Ovary (tissue), 9 donors: ENCODE results near the gene RNF214. TPM values are rescaled to one million over a fixed set of nuclear protein-coding genes. Genes with fewer than 3 reads are reported as not detected.
A peak's percentile ranks its signal among the peaks of the same experiment; 100 is the strongest.

ENCODE experiments used
- DNase-seq, 5 donors: peaks; one replicate each; pipeline ENCODE4 v3.0.0-alpha.2; 2019 to 2020
- H3K27ac ChIP-seq, 2 donors: fragments of 200-600 bp; one replicate each; pipeline versions ENCODE4 v1.5.1 to v1.8.0; 2019 to 2022
- H3K27me3 ChIP-seq: fragments of 200-600 bp; one replicate; pipeline ENCODE4 v1.8.0; 2022
- H3K36me3 ChIP-seq: fragments of 200-600 bp; sonication (generic); one replicate; pipeline ENCODE4 v1.5.1; 2019
- H3K4me1 ChIP-seq: one replicate; pipeline ENCODE4 v1.8.1; 2013; ENCODE audit warnings: mild to moderate bottlenecking, moderate library complexity; ENCODE audit not compliant: insufficient read depth
- H3K4me3 ChIP-seq: fragments of 200-600 bp; sonication (generic); one replicate; pipeline ENCODE4 v1.5.1; 2017
- H3K9me3 ChIP-seq, 2 donors: fragments of 200-600 bp in 1 of 2; sonication (generic) in 1 of 2; one replicate each; pipeline versions ENCODE4 v1.5.1 to v1.8.1; 2013 to 2019; ENCODE audit warnings: mild to moderate bottlenecking in 1 of 2, moderate library complexity in 1 of 2
- EP300 ChIP-seq: sonication (generic); formaldehyde crosslinking; IDR thresholded peaks from one replicate; pipeline ENCODE4 v1.6.1; 2017; ENCODE audit warnings: antibody characterized with exemption
- POLR2A ChIP-seq: fragments of 450-650 bp; IDR thresholded peaks from one replicate; pipeline ENCODE4 v1.6.1; 2017; ENCODE audit warnings: antibody characterized with exemption, mild to moderate bottlenecking, moderate library complexity
- WGBS, 3 donors: extraction: QIAGEN DNeasy Blood & Tissue Kit in 1 of 3; methylation state at CpG; one replicate each; pipeline versions ENCODE4 v1.1.5 to v1.1.7; 2013 to 2017; 5-methylcytosine and 5-hydroxymethylcytosine counted together
- intact Hi-C, 4 donors: fragments of 100-400 bp; cut with DNase I; formaldehyde crosslinking; loops; one replicate each; pipeline versions ENCODE4 v1.11.0 to v1.15.1; 2022 to 2023
- polyA plus RNA-seq, 2 donors: library from polyadenylated mRNA; stranded (reverse); fragments of 200-250 nt in 1 of 2; fragments of 350-450 nt in 1 of 2; fragmentation: Illumina TruSeq in 1 of 2; extraction: RNeasy Lipid Tissue Mini Kit (QIAGEN cat#74804) in 1 of 2; gene quantifications; one replicate each; pipeline ENCODE4 v1.2.3, GENCODE V29; 2013 to 2014
- total RNA-seq, 7 donors: library from RNA; depleted of rRNA in 2 of 7; stranded (reverse); fragments of >200 nt in 2 of 7; fragmentation: NEBNext Ultra II Directional in 3 of 7; extraction: Animal tissue kit (Norgen Biotek cat#: 25700) in 3 of 7; gene quantifications; one replicate each; pipeline versions ENCODE4 v1.1.0 to v1.2.4, GENCODE V29; 2016 to 2023
- TF ChIP-seq, protein P1 (sequence below), 3 donors: fragments of 450-650 bp in 2 of 3; fragments of 200-600 bp in 1 of 3; IDR thresholded peaks; one replicate each; pipeline versions ENCODE4 v1.5.1 to v1.8.0; 2016 to 2022; ENCODE audit warnings: antibody characterized with exemption in 3 of 3, mild to moderate bottlenecking in 1 of 3
- donor health status: DM: no; HTN: no; CAD: no; lungs with moderate emphysema.
- donor health status: DM: no; HTN: no; CAD: no.
- donor health status: Bipolar disorder and iron deficiency.
- donor health status: DM: yes; HTN: yes; CAD: no.
- donor health status: DM: no; HTN: no; CAD: no.
- donor health status: DM: yes; HTN: yes; CAD: no.

The RNF214 gene
- total and polyA plus RNA-seq, 9 donors, result 9.7 to 40.9 (median 27.3) TPM

DNA sequence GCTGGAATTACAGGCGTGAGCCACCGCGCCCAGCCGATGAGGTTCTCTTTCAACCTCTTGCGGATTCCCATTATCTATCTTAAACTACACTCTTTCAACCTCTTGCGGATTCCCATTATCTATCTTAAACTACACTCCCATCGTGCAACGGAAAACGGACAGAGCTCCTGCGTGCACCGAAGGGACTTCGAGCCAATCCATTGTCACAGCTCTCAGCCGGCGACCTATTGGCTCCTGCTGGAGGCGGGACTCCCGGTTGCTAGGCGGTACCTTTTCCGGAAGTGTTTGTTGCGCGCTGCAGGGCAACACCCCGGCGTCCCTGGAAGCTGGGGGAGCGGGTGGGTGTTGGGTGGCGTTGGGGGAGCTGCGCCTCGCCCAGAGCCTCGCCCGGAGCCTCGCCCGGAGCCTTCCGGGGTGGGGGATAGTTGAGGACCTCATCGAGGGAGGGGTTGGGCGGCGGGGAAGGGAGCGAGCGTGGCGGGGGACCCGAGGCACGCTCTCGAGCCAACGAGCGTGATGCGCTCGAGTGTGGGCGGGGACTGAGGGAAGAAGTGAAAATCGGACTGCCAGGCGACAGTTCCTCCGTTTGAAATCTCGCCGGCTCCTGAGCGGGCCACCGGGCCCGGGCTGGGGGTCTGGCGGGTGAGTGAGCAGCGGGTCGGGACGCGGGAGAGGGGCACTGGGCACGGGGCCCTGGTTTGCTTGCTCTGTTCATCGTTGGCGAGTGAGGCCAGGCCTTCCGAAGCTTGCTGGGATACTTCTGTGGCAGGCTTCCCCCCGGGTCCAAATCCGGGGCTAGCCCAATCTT, 95.3 kb downstream of the RNF214 start, which contains the start of gene CEP164:
Gene CEP164 (plus strand): TSS at position 288 of the 808 bp plus-strand sequence. CDS start 10,733 bp downstream, outside the sequence.
- peaks cover 4% of the 10 kb centered on the region for H3K4me1 ChIP-seq
- intact Hi-C loops, result loop anchor here in 1 of 4 donors (5.0 kb wide), 1 partner anchor 95 kb away; the partner anchor contains the start of genes PCSK7 and RNF214
- TF ChIP-seq, protein P1, sequence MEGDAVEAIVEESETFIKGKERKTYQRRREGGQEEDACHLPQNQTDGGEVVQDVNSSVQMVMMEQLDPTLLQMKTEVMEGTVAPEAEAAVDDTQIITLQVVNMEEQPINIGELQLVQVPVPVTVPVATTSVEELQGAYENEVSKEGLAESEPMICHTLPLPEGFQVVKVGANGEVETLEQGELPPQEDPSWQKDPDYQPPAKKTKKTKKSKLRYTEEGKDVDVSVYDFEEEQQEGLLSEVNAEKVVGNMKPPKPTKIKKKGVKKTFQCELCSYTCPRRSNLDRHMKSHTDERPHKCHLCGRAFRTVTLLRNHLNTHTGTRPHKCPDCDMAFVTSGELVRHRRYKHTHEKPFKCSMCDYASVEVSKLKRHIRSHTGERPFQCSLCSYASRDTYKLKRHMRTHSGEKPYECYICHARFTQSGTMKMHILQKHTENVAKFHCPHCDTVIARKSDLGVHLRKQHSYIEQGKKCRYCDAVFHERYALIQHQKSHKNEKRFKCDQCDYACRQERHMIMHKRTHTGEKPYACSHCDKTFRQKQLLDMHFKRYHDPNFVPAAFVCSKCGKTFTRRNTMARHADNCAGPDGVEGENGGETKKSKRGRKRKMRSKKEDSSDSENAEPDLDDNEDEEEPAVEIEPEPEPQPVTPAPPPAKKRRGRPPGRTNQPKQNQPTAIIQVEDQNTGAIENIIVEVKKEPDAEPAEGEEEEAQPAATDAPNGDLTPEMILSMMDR (IDR thresholded peaks at IDR 0.05), result no peak
- TF ChIP-seq EP300, result no peak
- peak; percentile 66 for TF ChIP-seq POLR2A
- no peaks in the 10 kb centered on the region for H3K27me3 ChIP-seq
- H3K9me3 ChIP-seq, result no peaks in the 10 kb centered on the region
- H3K36me3 ChIP-seq, result no peaks in the 10 kb centered on the region
- peak within 1 kb of the TSS; percentile 79 to 82 for H3K27ac ChIP-seq
- peak; percentile 94 to 97 (median 94) for DNase-seq
- 0 to 1% (median 1%) methylated on average over 56 to 64 of the region's 64 CpGs for WGBS, 3 donors
- H3K4me3 ChIP-seq, result peak within 1 kb of the TSS; percentile 90

DNA sequence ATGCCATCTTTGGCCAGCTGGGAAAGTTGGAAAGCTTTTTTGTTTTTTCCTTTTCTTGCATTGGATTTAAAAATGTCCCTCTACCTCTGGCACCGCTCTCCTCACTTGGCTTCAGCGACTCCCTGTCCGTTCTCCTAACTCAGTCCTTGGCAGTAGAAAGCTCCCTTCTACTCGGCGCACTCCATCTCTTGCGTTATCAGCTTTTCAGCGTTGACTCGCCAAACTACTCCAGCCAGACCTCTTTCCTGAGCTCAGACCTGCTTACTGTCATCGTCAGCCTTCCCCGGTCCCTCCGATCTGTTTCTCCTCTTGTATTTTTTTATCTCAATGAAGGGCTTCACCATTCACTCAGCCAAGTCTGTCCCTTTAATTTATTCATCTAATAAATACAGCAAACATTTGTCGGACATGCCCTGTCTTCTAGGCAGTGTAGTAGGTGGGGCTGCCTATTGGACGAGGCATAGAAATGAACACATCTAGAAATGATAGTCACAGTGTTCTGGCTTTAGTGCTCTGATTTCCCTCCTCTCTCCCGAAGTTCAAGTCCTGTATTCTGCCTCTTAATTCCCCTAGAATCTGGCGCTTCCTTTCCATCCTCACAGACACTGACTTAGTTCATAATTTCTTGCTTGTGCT, 96.0 kb downstream of the RNF214 start:
- DNase-seq, result peak in 1 of 5 donors; percentile 51
- no peaks in the 10 kb centered on the region for H3K36me3 ChIP-seq
- peak overlapping the region; percentile 90 for H3K4me3 ChIP-seq
- no peaks in the 10 kb centered on the region for H3K9me3 ChIP-seq
- WGBS, 3 donors, result 2 to 3% (median 3%) methylated on average over 15 of the region's 15 CpGs
- TF ChIP-seq POLR2A (no peak), EP300 (no peak)
- TF ChIP-seq, protein P1 (IDR thresholded peaks at IDR 0.05), result no peak
- peak overlapping the region; percentile 79 to 82 for H3K27ac ChIP-seq
- intact Hi-C loops, result loop anchor here in 1 of 4 donors (5.0 kb wide), 1 partner anchor 96 kb away; the partner anchor contains the start of genes PCSK7 and RNF214
- no peaks in the 10 kb centered on the region for H3K27me3 ChIP-seq
- peaks cover 4% of the 10 kb centered on the region for H3K4me1 ChIP-seq

DNA sequence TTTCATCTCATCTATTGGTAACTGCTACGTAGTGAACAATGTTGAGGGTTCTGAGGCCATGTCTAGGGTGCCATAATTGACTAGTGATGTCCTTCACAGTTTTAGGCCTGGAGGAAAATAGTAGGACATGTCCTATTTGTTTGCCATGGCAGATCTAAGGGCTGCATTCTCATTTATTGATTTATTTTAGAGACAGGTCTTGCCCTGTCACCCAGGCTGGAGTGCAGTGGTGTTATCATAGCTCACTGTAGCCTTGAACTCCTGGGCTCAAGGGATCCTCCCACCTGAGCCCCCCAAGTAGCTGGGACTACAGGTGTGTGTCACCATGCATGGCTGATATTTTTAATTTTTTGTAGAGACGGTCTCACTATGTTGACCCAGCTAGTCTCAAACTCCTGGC, 100.4 kb downstream of the RNF214 start:
- TF ChIP-seq, protein P1 (IDR thresholded peaks at IDR 0.05), result no peak
- TF ChIP-seq POLR2A (no peak), EP300 (no peak)
- Histone ChIP-seq H3K4me3 (no peak overlapping the region), H3K27me3 (no peaks in the 10 kb centered on the region), H3K36me3 (no peaks in the 10 kb centered on the region), H3K4me1 (peaks cover 4% of the 10 kb centered on the region), H3K27ac (no peak overlapping the region), H3K9me3 (no peaks in the 10 kb centered on the region)
- DNase-seq, result no peak
- intact Hi-C loops, result no loop called here
- 47 to 81% (median 75%) methylated on average over 2 of the region's 2 CpGs for WGBS, 3 donors

DNA sequence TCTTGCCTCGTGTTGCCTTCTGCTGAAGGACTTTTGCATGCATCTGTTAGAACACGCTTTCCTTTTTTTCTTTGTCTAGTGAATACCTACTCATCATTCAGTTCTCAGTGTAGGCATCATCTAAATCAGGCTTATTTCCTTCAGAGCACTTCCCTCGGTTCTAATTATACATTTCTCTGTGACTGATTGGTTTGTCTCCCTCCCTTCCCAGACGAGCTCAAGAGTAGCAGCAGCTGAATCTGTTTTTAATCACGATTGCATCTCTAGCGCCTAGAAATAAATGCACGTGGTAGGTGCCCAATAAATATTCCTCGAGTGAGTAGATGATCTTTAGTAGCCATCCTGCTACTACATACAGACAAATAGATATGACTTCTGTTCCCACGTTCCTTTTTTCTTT, 101.4 kb downstream of the RNF214 start:
- no peak for DNase-seq
- 78 to 83% (median 79%) methylated on average over 9 of the region's 9 CpGs for WGBS, 3 donors
- Histone ChIP-seq H3K9me3 (no peaks in the 10 kb centered on the region), H3K27me3 (no peaks in the 10 kb centered on the region), H3K27ac (no peak overlapping the region), H3K36me3 (no peaks in the 10 kb centered on the region), H3K4me1 (peaks cover 4% of the 10 kb centered on the region), H3K4me3 (no peak overlapping the region)
- intact Hi-C loops, result no loop called here
- TF ChIP-seq POLR2A (no peak), EP300 (no peak)
- TF ChIP-seq, protein P1 (IDR thresholded peaks at IDR 0.05), result no peak
